HG02763 (cell line): Measurements from ENCODE around the gene CPM.

Experiments used
- ATAC-seq: cut with Tn5 transposase; IDR thresholded peaks from one replicate; pipeline ENCODE4 v1.9.1; 2021; ENCODE audit warnings: mild to moderate bottlenecking, moderate library complexity; ENCODE audit not compliant: unreplicated experiment

Gene CPM

GRCh38 chr12:68908076-68908475 is 24.9 kb downstream of the CPM start:
- ATAC-seq: no peak

- ATAC-seq: no peak
Measured at GRCh38 chr12:68905733-68906132, 27.2 kb downstream of the CPM start.

DNA sequence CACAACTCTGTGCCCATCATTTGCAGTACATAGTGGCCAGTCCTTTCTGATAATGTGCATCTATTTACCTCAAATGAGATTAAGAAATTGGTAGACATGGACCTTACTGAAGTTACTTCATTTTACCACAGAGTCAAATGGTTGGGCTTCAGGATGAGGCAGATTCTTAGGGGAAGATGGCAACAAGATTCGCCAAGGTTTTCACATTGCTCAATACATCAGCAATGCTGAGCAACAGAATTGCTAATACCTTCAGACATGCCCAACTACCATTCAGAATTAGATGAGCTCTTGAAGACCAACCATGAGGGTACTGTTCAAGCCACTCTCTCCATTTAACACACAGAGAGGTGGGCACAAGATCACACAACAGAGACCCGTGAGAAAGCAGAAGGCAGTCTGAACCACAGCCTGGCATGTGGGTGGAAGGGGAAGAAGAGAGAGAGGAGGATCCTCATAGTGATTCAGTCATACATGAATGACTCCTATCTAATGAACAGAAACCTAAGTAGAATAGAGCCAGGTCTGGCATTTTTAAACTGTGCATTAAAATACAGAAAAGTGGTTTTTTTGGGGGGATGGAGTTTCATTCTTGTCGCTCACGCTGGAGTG is 28.5 kb downstream of the CPM start:
- no peak for ATAC-seq

DNA sequence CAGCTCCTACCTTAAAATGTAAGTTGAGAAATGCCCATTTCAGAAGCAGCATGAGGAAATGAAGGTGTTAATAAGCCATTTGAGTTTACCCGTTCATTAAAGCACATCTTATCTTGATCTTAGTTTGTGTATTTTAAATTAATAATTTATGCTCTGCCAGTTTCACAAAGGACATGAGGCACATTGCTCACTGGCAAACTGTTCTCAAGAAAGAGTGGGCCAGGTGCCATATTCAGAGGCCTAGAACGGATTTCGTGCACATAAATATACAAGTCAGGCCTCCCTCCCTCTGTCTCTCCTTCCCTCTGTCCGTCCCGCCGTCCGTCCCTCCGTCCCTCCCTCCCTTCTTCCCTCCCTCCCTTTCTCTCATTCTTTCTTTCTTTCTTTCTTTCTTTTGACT is 29.5 kb downstream of the CPM start:
- ATAC-seq: no peak

GRCh38 chr12:68901551-68901950 is 31.4 kb downstream of the CPM start:
- ATAC-seq: no peak

DNA sequence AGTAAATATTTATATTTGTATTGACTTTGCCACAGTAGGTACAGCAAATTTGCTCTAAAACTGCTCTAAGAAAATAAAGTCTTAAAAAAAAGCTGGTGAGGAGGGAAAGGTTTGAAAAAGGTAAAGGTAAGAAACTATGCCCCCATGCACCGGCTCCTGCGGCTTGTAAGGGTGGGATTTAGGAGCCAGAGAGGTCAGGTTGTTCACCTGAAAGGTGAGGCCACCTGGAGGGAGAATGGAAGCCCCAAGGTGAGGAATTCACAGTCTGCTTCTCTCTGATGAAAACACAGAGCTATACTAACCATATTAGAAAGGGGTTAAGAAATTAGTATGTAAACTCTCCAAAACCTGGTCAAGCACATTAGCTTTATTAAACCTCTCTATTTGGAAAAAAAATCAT is 31.8 kb downstream of the CPM start:
- ATAC-seq: no peak

GRCh38 chr12:68900241-68900640 is 32.7 kb downstream of the CPM start:
- ATAC-seq: no peak

GRCh38 chr12:68899251-68899771 is 33.7 kb downstream of the CPM start:
- ATAC-seq: no peak

DNA sequence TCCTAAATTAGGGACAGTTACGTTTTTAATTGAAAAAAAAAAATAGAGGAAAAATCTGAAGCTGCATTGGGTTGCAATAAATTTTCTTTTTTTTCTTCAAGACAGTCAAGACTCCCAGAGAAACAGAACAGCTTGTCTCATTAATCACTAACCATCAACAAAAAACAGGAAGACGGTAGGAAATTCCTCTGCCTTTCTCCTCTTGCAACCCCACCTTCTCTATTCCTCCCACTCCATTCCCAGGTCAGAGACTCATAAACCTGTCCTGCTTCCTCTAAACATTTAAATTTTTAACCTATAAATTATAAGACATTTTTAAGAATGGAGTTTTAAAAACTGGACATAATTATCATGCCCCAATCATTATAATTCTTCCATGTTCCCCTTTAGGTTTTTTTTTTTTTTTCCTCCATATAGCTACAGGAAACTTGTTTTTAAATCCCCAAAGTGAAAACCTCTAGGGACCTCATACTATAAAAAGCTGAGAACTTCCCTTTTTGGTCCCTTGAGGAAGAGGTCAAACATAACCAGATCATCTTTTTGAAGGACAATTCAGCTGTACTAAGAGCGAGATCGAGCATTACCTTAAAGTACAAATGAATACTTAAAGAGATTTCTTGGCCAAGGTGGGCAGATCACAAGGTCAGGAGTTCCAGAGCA is 36.0 kb downstream of the CPM start:
- ATAC-seq: no peak

- no peak for ATAC-seq
Measured at GRCh38 chr12:68894276-68894855, 38.6 kb downstream of the CPM start.

GRCh38 chr12:68893741-68894140 is 39.2 kb downstream of the CPM start:
- no peak for ATAC-seq

GRCh38 chr12:68893201-68893600 is 39.8 kb downstream of the CPM start:
- no peak for ATAC-seq

DNA sequence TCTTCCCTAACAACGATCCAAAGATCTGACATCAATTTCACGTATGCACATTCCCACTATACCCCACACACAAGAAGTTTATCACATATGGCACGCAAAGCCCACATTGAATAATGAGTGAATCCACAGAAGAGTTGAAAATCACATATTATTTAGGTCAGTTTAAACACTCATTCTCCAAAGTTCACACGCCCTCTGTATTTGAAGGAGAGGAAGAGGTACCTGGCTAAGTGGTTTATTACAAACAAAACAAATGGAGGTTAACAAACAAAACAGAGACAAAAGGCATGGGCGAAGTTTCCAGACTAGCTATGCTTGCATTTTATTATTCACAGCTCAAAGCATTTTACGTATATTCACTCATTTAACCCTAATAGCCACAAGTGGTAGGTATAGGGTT is 41.8 kb downstream of the CPM start:
- no peak for ATAC-seq

GRCh38 chr12:68890701-68891113 is 42.3 kb downstream of the CPM start:
- no peak for ATAC-seq

DNA sequence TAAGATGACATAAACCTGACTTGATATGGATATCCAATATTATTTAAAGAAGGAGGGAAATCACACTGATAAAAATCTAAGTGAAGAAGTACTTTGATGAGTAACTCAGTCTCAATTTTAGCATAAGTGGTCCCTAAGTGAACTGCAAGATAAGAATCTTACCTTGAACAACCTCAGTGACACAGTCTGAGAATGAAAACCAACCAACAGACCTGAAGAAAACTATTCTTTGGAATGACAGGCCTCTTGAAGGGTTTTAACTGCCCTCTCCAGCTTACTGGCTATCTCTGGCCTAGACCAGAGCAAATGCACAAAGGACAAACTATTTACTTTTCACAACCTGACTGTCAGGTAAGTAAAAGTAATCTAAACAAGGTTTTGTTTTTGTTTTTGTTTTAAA is 44.7 kb downstream of the CPM start:
- ATAC-seq: no peak

DNA sequence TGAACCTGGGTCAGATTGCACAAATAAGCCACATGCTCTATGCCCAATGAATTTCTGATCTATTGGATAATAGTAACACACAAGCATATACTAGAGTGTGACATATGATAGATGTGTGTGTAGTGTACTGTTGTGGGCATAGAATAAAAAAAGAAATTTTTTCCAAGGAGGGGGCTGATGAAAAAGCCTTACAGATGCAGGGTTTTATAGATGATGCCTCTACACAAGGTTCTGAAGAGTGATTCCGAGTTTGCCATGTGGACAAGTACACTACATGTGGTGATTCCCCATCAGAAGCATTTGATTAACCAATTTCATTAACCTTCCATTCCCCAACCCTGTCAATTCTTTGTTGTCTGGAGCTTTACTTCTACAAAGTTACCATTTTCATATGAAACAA is 45.3 kb downstream of the CPM start:
- ATAC-seq: no peak

GRCh38 chr12:68886636-68887572 is 46.1 kb downstream of the CPM start:
- ATAC-seq: no peak

- no peak for ATAC-seq
Measured at GRCh38 chr12:68885381-68885780, 47.6 kb downstream of the CPM start.

DNA sequence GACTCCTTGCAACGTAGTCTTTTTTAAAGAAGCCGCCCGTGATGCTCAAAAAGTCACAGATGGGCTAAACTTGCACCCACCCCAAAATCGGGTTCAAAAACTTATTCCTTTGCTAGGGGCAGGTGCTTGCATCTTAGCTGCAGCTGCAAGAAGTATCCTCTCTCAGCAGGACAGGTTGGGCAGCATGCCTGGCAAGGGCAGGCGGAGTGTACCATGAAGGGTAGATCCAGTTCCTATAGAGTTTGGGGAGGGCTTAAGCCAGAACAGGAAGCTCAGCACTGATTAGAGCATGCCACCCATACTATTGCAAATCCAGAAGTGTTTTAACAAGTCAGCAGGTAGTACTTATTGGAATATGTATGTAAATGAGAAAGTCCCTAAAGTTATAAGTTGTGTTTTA is 48.7 kb downstream of the CPM start:
- ATAC-seq: no peak

- no peak for ATAC-seq
Measured at GRCh38 chr12:68883151-68883550, 49.8 kb downstream of the CPM start.

DNA sequence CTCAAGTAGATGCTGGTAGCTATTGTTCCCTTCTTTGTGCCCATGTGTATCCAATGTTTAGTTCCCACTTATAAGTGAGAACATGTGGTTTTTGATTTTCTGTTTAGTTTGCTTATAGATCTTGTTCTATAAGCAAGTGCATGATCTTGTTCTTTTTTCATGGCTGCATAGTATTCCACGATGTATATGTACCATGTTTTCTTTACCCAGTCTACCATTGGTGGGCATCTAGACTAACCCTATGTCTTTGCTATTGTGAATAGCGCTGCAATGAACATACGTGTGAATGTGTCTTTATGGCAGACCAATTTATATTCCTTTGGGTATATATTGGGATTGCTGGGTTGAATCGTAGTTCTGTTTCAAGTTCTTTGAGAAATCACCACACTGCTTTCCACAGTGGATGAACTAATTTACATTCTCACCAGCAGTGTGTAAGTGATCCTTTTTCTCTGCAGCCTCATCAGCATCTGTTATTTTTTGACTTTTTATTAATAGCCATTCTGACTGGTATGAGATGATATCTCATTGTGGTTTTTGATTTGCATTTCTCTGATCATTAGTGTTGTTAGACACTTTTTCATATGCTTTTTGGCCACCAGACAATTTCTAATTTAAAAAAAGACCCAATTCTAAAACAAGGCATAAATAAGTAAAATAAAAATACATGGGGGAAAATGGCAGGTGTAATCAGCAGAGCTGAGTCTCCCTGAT is 50.6 kb downstream of the CPM start:
- no peak for ATAC-seq
